ENCODE results near the gene ALG11.
"Not testable (repeated sequence)": the region's sequence is repeated elsewhere in the genome, so short reads cannot be mapped to it uniquely, and the experiment has no call there.

GRCh38 chr13:51983292-51983691 is 28.9 kb upstream of the ALG11 start:
- TF ChIP-seq EZH2 (IDR thresholded peaks at IDR 0.05; ENCODE audit: low read length, unreplicated experiment); CTCF (conservative IDR thresholded peaks at IDR 0.05; ENCODE audit: low read depth, low read length): not testable (repeated sequence)

All from PC-3 (cell line).